Immature natural killer cell (primary cell): ENCODE data around the gene MEIOSIN. TPM values are rescaled to one million over a fixed set of nuclear protein-coding genes. Genes with fewer than 3 reads are reported as not detected.
"Not testable (repeated sequence)": the region's sequence is repeated elsewhere in the genome, so short reads cannot be mapped to it uniquely, and the experiment has no call there.

ENCODE experiments used
- DNase-seq, 3 donors: peaks; one replicate each; pipeline ENCODE4 v3.0.0; 2022; ENCODE audit warnings: mixed read lengths in 1 of 3
- H3K27ac Mint-ChIP-seq, 6 donors: one replicate each; pipeline ENCODE4 v1.8.0; 2020; ENCODE audit warnings: mixed read lengths in 6 of 6, mild to moderate bottlenecking in 5 of 6, inconsistent platforms in 4 of 6, moderate library complexity in 3 of 6
- H3K27me3 Mint-ChIP-seq, 3 donors: one replicate each; pipeline ENCODE4 v1.8.0; 2020 to 2021; ENCODE audit warnings: low read depth in 3 of 3, mild to moderate bottlenecking in 3 of 3, mixed read lengths in 3 of 3, moderate library complexity in 3 of 3, inconsistent platforms in 1 of 3
- H3K36me3 Mint-ChIP-seq, 3 donors: one replicate each; pipeline ENCODE4 v1.8.0; 2020; ENCODE audit warnings: mixed read lengths in 3 of 3, inconsistent platforms in 2 of 3, mild to moderate bottlenecking in 2 of 3
- H3K4me1 Mint-ChIP-seq, 2 donors: one replicate each; pipeline ENCODE4 v1.8.0; 2020; ENCODE audit warnings: inconsistent platforms in 2 of 2, mild to moderate bottlenecking in 2 of 2, mixed read lengths in 2 of 2, moderate library complexity in 1 of 2
- H3K4me3 Mint-ChIP-seq, 5 donors: one replicate each; pipeline ENCODE4 v1.8.0; 2020; ENCODE audit warnings: mild to moderate bottlenecking in 5 of 5, mixed read lengths in 5 of 5, inconsistent platforms in 3 of 5, moderate library complexity in 3 of 5
- H3K9me3 Mint-ChIP-seq, 6 donors: one replicate each; pipeline ENCODE4 v1.8.0; 2020; ENCODE audit warnings: mild to moderate bottlenecking in 6 of 6, mixed read lengths in 6 of 6, inconsistent platforms in 4 of 6, moderate library complexity in 3 of 6
- polyA plus RNA-seq, 3 donors: library from polyadenylated mRNA; unstranded; fragments of 300-500 nt; fragmentation: Illumina TruSeq; gene quantifications; one replicate each; pipeline ENCODE4 v1.2.3, GENCODE V29; 2021

The MEIOSIN gene
- polyA plus RNA-seq, 3 donors from 2014 or later: not detected

- no peaks in the 10 kb centered on the region for H3K36me3 Mint-ChIP-seq
- peak; percentile 57 to 59 (median 57) for DNase-seq
- no peak overlapping the region for H3K4me3 Mint-ChIP-seq
- no peaks in the 10 kb centered on the region for H3K9me3 Mint-ChIP-seq
- H3K27me3 Mint-ChIP-seq: peaks cover 6 to 7% (median 6%) of the 10 kb centered on the region in 3 donors
- no peak overlapping the region for H3K27ac Mint-ChIP-seq
- peaks cover under 1 to 10% of the 10 kb centered on the region in 2 donors for H3K4me1 Mint-ChIP-seq
Observed at GRCh38 chr19:45798995-45799517, 65.8 kb downstream of the MEIOSIN start.

- not testable (repeated sequence) for H3K36me3 Mint-ChIP-seq, H3K27me3 Mint-ChIP-seq, H3K27ac Mint-ChIP-seq, H3K9me3 Mint-ChIP-seq, DNase-seq, H3K4me1 Mint-ChIP-seq, H3K4me3 Mint-ChIP-seq
Observed at GRCh38 chr19:45799541-45799940, 66.3 kb downstream of the MEIOSIN start.

- Mint-ChIP-seq H3K4me3 (no peak overlapping the region), H3K9me3 (no peaks in the 10 kb centered on the region), H3K27me3 (peaks cover 4 to 10% (median 7%) of the 10 kb centered on the region in 3 donors), H3K36me3 (no peaks in the 10 kb centered on the region), H3K27ac (no peak overlapping the region), H3K4me1 (peaks cover 0 to 4% of the 10 kb centered on the region in 2 donors)
- no peak for DNase-seq
Observed at GRCh38 chr19:45800070-45800553, 66.9 kb downstream of the MEIOSIN start.

- Mint-ChIP-seq H3K27me3 (peaks cover 4 to 10% (median 7%) of the 10 kb centered on the region in 3 donors), H3K4me1 (peaks cover 0 to 4% of the 10 kb centered on the region in 2 donors), H3K36me3 (no peaks in the 10 kb centered on the region), H3K27ac (no peak overlapping the region), H3K4me3 (no peak overlapping the region), H3K9me3 (no peaks in the 10 kb centered on the region)
- no peak for DNase-seq
Observed at GRCh38 chr19:45801603-45802175, 68.5 kb downstream of the MEIOSIN start.

GRCh38 chr19:45804140-45804958, 71.1 kb downstream of the MEIOSIN start:
- Mint-ChIP-seq H3K4me3 (no peak overlapping the region), H3K36me3 (no peaks in the 10 kb centered on the region)

GRCh38 chr19:45804959-45805230, 71.7 kb downstream of the MEIOSIN start:
- no peaks in the 10 kb centered on the region for H3K9me3 Mint-ChIP-seq
- no peak overlapping the region for H3K4me3 Mint-ChIP-seq
- H3K36me3 Mint-ChIP-seq: no peaks in the 10 kb centered on the region
- no peaks in the 10 kb centered on the region for H3K4me1 Mint-ChIP-seq
- no peak for DNase-seq
- no peak overlapping the region for H3K27ac Mint-ChIP-seq
- peaks cover 3 to 10% (median 4%) of the 10 kb centered on the region in 3 donors for H3K27me3 Mint-ChIP-seq

More at GRCh38 chr19:45804140-45804958, 71.1 kb downstream of the MEIOSIN start:
- no peaks in the 10 kb centered on the region for H3K4me1 Mint-ChIP-seq
- peaks cover 2 to 10% (median 4%) of the 10 kb centered on the region in 3 donors for H3K27me3 Mint-ChIP-seq
- no peak for DNase-seq
- H3K27ac Mint-ChIP-seq: no peak overlapping the region
- H3K9me3 Mint-ChIP-seq: no peaks in the 10 kb centered on the region

- H3K36me3 Mint-ChIP-seq: no peaks in the 10 kb centered on the region
- DNase-seq: no peak
- H3K27ac Mint-ChIP-seq: no peak overlapping the region
- H3K9me3 Mint-ChIP-seq: no peaks in the 10 kb centered on the region
- H3K27me3 Mint-ChIP-seq: peaks cover 3 to 7% (median 6%) of the 10 kb centered on the region in 3 donors
- no peaks in the 10 kb centered on the region for H3K4me1 Mint-ChIP-seq
- no peak overlapping the region for H3K4me3 Mint-ChIP-seq
Observed at GRCh38 chr19:45805719-45806118, 72.5 kb downstream of the MEIOSIN start.

GRCh38 chr19:45809643-45810159, 76.5 kb downstream of the MEIOSIN start:
- Mint-ChIP-seq H3K4me3 (no peak overlapping the region), H3K4me1 (no peaks in the 10 kb centered on the region), H3K27me3 (peaks cover 0 to 7% (median 7%) of the 10 kb centered on the region in 3 donors), H3K9me3 (no peaks in the 10 kb centered on the region), H3K27ac (no peak overlapping the region), H3K36me3 (no peaks in the 10 kb centered on the region)
- DNase-seq: no peak

- H3K4me1 Mint-ChIP-seq: peaks cover 5 to 6% of the 10 kb centered on the region in 2 donors
- H3K9me3 Mint-ChIP-seq: no peaks in the 10 kb centered on the region
- no peak overlapping the region for H3K4me3 Mint-ChIP-seq
- no peaks in the 10 kb centered on the region for H3K36me3 Mint-ChIP-seq
- DNase-seq: no peak
- H3K27ac Mint-ChIP-seq: no peak overlapping the region
- H3K27me3 Mint-ChIP-seq: peaks cover 3 to 12% (median 10%) of the 10 kb centered on the region in 3 donors
Observed at GRCh38 chr19:45812297-45812696, 79.1 kb downstream of the MEIOSIN start.

Other genes starting within 250 kb of the MEIOSIN start
- under 1 TPM in 2 of 3 donors, not detected in 1; 0.48 to 0.80 TPM for gene RTN2, start 236.4 kb upstream of the MEIOSIN start, polyA plus RNA-seq
- gene PPM1N, start 235.0 kb upstream of the MEIOSIN start, polyA plus RNA-seq: 1 to 10 TPM; 3.9 to 5.7 (median 4.0) TPM
- gene VASP, start 226.0 kb upstream of the MEIOSIN start, polyA plus RNA-seq: 100 to 1,000 TPM in 1 of 3 donors, 10 to 100 TPM in 2; 91.2 to 126 (median 93.4) TPM
- 10 to 100 TPM in 1 of 3 donors, 1 to 10 TPM in 1, not detected in 1; 3.3 to 18.4 TPM for gene OPA3, start 148.6 kb upstream of the MEIOSIN start, polyA plus RNA-seq
- not detected for gene GPR4, start 131.2 kb upstream of the MEIOSIN start, polyA plus RNA-seq
- gene EML2, start 94.0 kb upstream of the MEIOSIN start, polyA plus RNA-seq: 10 to 100 TPM; 11.9 to 24.7 (median 14.2) TPM
- under 1 TPM in 2 of 3 donors, not detected in 1; 0.18 to 0.34 TPM for gene GIPR, start 65.2 kb upstream of the MEIOSIN start, polyA plus RNA-seq
- gene SNRPD2, start 41.5 kb upstream of the MEIOSIN start, polyA plus RNA-seq: 1,000 to 10,000 TPM in 2 of 3 donors, 100 to 1,000 TPM in 1; 754 to 1,123 (median 1,001) TPM
- 1 to 10 TPM in 2 of 3 donors, not detected in 1; 1.8 to 2.9 TPM for gene QPCTL, start 40.8 kb upstream of the MEIOSIN start, polyA plus RNA-seq
- gene FBXO46, start 2.5 kb upstream of the MEIOSIN start, polyA plus RNA-seq: 10 to 100 TPM in 1 of 3 donors, 1 to 10 TPM in 2; 5.9 to 15.6 (median 7.5) TPM
- under 1 TPM in 2 of 3 donors, not detected in 1; 0.10 to 0.35 TPM for gene SIX5, start 35.8 kb downstream of the MEIOSIN start, polyA plus RNA-seq
- 1 to 10 TPM in 2 of 3 donors, under 1 TPM in 1; 0.34 to 2.7 (median 1.2) TPM for gene DMPK, start 49.1 kb downstream of the MEIOSIN start, polyA plus RNA-seq
- gene DMWD, start 59.4 kb downstream of the MEIOSIN start, polyA plus RNA-seq: 10 to 100 TPM; 20.2 to 43.9 (median 20.7) TPM
- not detected for gene RSPH6A, start 81.9 kb downstream of the MEIOSIN start, polyA plus RNA-seq
- gene SYMPK, start 129.7 kb downstream of the MEIOSIN start, polyA plus RNA-seq: 10 to 100 TPM in 1 of 3 donors, 1 to 10 TPM in 2; 2.1 to 14.6 (median 5.6) TPM
- gene FOXA3, start 130.9 kb downstream of the MEIOSIN start, polyA plus RNA-seq: not detected
- 1 to 10 TPM; 3.4 to 9.4 (median 7.0) TPM for gene IRF2BP1, start 152.7 kb downstream of the MEIOSIN start, polyA plus RNA-seq
- under 1 TPM; 0.12 to 0.45 (median 0.13) TPM for gene MYPOP, start 169.2 kb downstream of the MEIOSIN start, polyA plus RNA-seq
- not detected for gene NANOS2, start 181.3 kb downstream of the MEIOSIN start, polyA plus RNA-seq
- not detected for gene NOVA2, start 240.4 kb downstream of the MEIOSIN start, polyA plus RNA-seq